Measurements from ENCODE around the gene ATP6V0D1. TPM values are rescaled to one million over a fixed set of nuclear protein-coding genes. Genes with fewer than 3 reads are reported as not detected.
"Not testable (repeated sequence)": the region's sequence is repeated elsewhere in the genome, so short reads cannot be mapped to it uniquely, and the experiment has no call there.

The ATP6V0D1 gene
- polyA plus RNA-seq (ENCODE audit: insufficient read length in 4 of 4): 10 to 100 TPM; 66.2 to 96.0 (median 84.0) TPM

DNA sequence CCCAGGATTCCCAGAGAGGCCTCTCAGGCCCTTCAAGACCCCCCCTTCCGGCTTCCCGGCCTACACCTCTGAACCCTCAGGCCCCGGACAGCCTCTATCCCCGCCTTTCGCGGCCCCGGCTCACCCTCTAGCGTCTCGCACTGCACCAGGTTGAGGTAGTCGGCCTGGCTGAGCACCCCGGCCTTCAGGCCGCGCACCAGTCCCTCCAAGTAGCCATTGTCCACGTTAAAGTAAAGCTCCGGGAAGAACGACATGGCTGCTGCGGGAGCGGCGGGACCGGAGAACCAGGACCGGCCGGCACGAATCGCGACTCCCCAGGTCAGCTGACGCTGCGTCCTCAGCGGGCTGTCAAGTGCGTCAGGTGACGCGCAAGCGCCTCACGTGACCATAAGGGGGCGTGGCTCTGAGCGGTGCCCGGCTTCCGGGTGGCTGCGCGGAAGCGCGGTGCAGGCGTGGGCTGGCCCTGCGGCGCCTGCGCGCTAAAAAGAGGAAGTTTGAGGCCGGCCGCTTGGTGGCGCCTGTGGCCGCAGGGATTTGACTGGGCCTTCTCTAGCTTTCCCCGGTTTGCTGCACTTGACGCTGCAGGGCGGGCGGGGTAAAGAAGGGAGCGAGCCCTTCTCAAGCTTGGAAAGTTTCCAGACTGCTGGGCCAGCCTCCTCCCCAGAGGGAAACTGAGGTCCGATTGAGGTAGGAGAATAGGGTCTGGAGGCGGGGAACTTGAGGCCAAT is at the start of gene ATP6V0D1:
Gene ATP6V0D1, minus strand, starts transcription at position 325 of the 728 bp plus-strand sequence. Its CDS starts 71 bp downstream, at position 254.
- peak; percentile 93 to 97 (median 96) for DNase-seq (ENCODE audit: low read depth in 4 of 4, low spot score in 3 of 4)

DNA sequence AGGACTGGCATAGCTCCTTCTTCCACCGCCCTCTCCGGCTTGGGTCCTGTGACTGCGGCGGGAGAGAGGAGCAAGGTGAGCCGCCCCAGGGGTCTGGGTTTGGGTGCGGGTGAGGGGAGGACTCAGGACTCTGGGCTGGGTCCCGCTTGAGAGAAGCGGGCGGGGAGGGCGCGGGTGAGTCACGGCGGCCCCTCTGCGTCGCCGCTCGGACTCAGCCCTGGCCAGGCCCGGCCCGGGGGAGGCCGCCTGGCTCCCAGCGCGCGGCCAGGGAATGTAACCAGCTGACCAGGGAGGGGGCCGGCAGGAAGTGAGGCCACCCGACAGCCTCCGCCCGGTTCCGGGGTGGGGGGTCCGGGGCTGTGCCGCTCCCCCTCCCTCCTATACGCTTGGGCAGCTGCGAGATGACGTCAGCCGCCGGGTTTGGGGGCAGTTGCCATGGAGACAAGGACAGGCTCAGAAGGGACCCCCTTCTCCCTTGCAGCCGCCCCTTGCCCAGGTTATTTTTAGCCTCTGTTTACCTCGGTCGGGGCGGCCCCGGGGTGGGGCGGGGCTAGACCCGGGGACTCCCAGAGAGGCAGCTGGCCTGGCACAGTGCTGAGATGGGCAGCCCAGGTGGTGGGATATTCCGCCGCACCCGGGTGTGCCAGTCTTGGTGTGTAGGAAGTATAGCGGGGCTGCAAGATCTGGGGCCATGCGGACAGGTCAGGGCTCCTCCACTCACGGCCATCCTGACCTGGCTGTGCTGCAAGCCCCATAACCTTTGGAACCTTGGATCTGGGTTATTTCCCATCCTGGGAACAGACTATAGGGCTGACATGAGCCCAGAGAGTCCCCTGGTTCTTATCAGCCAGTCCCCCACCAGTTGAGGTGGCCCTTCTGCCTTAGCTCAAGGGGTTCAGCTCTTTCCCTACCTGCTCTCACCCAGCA is 49.3 kb upstream of the ATP6V0D1 start:
- no peak for DNase-seq (ENCODE audit: low read depth in 4 of 4, low spot score in 3 of 4)

DNA sequence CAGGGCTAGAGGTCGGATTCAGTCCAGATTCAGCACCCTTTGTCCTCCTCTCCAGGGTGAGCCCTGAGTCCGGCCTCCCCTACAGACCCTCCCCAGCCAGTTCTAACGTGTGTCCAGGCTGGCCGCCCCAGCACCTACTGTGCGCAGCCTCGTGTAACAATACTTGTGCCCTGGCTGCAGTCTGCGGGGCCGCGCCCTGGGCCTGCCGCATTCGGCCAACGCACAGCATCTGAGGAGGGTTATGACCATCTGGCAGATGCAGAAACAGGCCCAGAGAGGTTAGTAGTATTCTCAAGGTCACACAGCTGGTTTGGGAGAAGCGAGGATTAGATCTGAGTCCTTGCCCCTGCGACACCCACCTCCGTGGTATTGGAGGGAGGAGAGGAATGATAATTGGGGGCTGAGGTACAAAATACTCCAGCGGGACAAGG is 48.6 kb upstream of the ATP6V0D1 start:
- DNase-seq (ENCODE audit: low read depth in 4 of 4, low spot score in 3 of 4): no peak

DNA sequence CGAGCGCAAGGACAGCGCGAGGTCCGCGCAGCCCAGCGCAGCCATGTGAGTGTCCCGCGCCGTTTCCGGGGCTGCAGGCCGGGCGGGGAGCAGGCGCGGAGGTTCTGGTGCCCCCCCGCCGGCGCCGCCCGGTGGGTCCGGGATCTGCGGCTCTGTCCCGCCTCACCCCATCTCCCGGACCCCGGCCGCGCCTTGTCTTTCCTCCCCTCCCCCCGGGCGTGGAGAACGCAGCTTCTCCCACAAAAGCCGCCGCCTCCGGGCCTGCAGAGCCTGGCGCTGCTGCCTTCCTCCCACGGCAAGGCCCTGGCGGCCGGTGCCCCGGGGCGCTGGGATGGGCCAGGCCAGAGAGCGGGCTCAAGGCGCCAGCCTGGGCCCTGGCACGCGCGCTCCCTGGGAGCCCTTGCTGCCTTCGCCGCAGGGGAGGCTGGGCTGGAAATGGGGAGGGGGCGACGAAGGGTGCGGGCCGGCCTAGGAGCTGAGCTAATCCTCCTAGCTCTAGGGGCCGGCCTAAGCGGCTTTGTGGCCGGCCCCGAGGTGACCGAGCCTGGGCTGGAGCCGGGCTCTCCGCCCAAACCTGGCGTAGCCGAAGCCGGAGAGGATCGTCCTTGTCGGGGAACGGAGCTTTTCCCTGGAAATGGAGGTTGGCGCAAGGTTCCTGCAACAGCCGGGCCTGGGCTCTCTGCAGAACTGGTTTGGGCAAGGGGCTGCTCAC is 48.1 kb upstream of the ATP6V0D1 start:
- DNase-seq (ENCODE audit: low read depth in 4 of 4, low spot score in 3 of 4): no peak

DNA sequence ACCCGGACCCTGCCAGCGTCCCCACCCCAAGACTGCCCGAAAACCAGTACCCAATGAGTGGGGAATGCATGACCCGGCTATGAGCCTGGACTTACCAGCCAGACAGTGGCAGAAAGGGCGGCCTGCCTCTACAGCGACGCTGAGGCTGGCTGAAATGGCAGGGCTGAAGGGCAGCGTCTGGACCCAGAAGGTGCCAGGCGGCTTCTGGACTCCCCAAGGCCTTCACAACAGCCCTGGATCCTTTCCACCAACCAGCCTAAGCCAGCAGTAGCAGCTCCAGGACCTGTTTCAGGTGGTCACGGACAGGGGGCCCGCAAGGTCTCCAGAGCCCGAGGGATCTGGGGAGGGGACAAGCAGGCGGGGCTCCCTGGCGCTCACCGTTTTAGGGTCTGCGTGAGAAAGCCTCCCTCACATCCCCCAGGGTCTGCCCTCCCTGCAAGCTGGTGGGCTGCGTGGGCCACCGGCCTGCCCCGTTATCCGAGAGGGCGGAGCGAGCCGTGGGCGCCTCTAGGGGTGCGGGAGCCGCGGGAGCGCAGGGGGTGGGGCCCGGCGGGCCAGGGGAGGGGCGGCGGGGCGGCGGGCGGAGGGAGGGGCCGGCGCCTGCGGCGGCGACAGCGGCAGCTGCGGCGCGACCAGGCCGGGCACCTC is 47.4 kb upstream of the ATP6V0D1 start, which contains the start of gene RIPOR1:
Gene RIPOR1, plus strand, starts transcription at position 608 of the 648 bp plus-strand sequence. CDS start 9,618 bp downstream, outside the sequence.
- no peak for DNase-seq (ENCODE audit: low read depth in 4 of 4, low spot score in 3 of 4)

DNA sequence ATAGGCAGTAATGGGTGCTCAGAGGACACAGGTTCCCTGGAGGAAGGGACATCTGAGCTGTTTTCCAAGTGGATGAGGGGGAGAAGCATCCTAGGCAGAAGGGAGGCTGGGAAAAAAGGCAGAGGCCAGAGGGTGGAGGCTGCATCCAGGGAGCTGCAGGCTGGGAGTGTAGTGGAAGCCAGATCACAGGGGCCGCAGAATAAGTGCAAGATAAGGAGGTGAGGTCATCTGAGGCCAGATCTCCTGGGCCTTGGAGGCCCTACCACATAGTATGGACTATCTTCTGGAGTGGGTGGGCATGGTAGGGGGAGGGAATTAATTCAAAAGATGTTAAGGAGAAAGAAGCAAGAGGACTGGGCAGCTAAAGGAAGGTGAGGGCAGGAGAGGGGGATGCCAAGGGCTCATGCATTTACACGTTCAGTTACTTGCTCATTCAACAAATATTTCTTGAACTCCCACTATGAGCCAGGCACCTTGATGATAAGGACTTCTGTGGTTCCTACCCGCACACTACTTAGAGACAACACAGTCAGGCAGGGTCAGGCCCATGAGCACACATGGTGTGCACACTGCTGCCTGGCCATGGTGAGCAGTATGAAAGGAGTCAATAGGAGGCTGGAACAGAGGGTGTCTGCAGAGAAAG is 45.3 kb upstream of the ATP6V0D1 start:
- DNase-seq (ENCODE audit: low read depth in 4 of 4, low spot score in 3 of 4): no peak

DNA sequence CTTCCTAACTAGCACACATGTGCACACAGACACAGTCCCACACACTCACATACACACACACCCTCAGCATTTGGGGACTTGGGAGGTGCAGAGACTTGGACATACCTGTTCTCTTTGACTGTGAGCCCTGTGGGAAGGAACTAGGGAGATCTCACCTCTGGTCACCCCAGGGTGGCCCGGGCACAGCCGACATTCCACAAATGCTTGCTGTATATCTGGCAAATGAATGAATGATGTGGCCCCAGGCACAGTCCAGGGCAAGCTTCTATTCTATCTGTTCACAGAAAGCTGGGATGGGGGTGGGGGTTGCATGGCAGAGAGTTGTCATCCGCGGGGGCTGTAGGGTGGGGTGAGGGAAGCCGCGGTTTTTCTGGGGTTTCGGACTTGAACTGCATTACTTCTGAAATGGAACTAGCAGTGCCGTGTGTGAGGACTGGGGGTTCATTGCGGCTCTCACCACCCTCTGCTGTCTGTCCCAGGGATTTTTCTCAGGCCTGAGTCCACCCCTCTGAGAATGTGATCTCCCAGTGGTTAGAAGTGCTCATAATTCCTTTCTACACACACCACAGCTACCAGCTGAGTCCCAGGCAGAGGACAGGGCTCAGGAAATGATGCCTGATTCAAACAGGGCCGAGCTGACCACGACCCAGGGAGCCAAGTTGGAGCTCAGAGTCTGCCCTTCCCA is 44.4 kb upstream of the ATP6V0D1 start:
- no peak for DNase-seq (ENCODE audit: low read depth in 4 of 4, low spot score in 3 of 4)

DNA sequence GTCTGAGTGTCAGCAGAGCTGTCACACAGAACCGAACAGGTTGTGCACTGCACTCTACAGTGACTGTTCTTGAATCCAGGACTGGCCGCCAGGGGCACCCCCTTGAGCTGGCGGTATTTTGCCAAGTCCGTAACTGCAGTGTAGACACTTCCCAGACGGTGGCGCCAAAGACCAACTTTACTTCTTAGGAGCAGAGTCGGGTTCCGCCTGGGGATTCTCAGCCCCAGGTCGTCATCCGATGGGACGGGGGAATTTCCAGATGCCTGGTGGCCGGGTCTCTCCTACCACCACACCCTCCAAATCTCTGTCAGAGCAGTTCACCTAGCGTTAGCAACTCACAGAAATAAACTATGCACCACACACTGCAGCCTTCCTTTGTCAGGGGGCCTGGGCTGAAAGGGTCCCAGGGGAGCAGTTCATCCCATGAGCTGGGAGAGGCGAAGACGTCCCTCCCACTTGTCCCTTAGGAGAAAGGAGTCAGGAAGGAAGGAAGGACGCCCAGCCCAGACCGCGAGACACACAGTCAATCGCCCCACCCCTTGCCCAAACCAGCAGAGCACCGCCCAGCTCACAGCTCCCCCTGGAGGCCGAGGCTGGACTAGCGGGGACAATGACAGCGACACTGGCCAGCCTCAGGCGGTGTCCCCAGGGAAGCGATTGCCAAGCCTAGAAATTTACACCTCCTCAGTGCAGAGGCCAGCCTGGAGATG is 40.3 kb upstream of the ATP6V0D1 start:
- DNase-seq (ENCODE audit: low read depth in 4 of 4, low spot score in 3 of 4): peak; percentile 87 to 95 (median 94)

DNA sequence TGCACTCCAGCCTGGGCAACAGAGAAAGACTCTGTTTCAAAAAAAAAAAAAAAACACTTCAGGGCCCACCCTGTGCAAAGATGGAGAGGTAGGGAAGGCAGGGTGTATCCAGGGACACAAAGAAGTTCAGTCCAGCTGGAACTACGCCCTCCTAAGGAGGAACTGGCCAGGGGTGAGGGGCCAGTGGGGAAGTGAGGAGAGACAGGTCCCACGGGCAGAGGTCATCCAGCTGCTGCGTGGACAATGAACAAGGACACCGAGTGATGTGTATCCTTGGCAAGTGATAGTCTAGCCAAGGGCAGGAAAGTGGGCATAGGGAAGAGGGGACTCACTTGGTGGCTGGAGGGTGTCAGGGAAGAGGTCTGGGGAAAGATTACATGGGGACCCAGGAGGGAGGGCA is 38.3 kb upstream of the ATP6V0D1 start:
- DNase-seq (ENCODE audit: low read depth in 4 of 4, low spot score in 3 of 4): no peak

DNA sequence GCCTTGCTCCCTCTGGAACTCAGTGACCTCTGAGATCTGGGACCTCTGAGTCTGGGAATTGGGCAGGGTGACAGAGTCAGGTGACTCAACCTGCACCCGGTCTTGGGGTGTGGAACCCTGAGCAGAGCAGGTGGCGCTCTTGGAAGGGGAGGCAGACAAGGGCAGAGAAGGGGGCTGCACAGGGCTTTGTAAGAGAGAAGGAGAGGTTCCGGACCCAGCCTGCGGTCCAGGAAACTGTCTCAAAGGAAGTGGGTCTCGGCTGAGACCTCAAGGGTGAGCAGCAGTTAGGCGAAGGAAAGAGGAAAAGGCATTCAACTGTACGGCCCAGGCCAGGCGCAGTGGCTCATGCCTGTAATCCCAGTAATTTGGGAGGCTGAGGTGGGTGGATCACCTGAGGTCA is 37.7 kb upstream of the ATP6V0D1 start:
- no peak for DNase-seq (ENCODE audit: low read depth in 4 of 4, low spot score in 3 of 4)

DNA sequence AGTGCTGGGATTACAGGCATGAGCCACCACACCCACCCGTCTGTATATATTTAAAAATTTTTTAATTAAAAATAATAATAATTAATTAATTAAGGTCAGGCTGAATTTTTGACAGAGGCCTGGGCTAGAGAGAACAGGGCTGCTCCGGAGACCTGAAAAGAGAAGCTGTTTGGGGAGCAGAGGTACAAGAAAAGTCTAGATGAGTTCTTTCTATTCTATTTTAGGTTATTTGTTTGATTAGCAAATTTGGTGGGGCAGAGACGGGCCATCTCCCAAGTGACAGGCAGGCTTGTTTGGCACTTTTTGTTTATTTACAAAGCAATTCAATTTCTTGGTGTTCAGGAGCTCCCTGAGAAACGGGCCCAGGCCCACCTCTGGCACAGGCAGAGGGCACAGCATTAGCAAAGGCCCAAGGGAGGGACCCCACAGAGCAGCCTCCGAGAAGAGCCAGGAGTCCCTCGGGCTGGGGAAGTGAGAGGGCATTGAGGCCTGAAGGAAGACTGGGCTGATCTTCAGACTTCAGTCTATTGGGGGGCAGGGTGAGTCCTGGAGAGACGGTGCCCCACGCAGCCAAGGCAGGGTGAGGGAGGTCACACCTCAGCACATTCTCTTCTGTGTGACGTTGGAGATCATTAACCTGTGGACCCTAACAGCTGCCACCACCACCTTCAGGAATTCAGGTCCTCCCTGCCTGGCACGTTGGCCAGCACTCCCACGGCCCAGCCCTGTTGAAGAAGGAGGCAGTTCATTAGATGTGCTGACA is 36.9 kb upstream of the ATP6V0D1 start:
- DNase-seq (ENCODE audit: low read depth in 4 of 4, low spot score in 3 of 4): no peak

DNA sequence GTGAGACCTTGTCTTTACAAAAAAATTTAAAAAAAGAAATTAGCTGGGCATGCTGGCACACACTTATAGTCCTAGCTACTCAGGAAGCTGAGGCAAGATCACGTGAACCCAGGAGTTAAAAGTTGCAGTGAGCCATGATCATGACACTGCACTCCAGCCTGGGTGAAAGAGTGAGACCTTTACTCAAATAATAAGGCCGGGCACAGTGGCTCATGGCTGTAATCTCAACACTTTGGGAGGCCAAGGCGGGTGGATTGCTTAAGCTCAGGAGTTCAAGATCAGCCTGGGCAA is 36.1 kb upstream of the ATP6V0D1 start:
- DNase-seq (ENCODE audit: low read depth in 4 of 4, low spot score in 3 of 4): no peak

DNA sequence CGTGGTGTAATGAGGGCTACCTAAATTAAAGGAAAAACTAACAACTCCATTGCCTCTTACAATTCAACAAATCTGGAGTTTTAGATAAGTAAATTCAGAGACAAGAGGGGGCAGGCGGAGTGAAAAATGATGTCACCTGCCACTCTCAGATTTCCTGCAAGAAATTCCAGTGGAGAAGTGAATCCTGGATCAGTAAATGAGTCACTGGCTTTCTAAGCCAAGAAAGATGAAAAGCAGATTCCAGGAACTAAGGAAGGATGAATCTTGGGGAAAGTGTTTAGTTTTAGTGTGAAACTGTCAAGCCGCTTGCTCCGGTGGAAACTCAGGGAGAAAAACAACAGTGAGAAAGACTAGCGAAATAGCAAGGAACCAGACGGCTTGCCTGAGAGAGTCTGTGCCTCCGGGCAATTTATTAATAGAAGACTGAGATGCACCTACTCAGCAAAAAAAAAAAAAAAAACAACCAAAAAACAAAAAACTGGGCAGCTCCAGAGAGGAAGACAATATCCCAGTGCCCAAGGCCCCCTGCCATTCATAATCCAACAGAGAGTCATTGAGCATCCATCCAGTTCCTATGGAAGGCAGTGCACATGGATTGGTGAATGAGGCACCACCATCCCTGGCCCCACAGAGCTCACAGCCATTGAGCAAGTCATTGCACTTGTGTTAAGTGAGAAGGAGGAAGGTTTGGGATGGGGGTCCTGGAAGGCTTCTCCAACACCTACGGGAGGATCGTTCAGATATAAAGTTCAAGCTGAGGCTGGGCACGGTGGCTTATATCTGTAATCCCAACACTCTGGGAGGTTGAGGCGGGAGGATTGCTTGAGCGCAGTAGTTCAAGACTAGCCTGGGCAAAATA is 35.6 kb upstream of the ATP6V0D1 start:
- DNase-seq (ENCODE audit: low read depth in 4 of 4, low spot score in 3 of 4): no peak

DNA sequence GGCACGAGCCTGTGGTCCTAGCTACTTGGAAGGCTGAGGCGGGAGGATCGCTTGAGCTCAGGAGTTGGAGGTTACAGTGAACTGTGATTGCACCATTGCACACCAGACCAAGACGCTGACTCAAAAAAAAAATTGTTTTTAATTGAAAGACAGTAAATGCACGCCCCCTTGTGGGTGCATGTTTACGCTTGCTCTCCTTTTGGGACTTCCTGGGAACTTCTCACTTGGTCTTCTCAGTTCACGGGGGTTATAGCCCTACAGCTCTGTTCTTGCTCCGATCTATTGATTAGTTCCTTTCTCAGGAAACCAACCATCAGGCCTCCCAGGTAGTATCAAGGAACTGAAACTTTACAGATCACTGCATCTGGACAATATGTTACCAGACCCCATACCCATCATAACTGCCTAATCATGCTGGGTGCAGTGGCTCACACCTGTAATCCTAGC is 33.4 kb upstream of the ATP6V0D1 start:
- no peak for DNase-seq (ENCODE audit: low read depth in 4 of 4, low spot score in 3 of 4)

DNA sequence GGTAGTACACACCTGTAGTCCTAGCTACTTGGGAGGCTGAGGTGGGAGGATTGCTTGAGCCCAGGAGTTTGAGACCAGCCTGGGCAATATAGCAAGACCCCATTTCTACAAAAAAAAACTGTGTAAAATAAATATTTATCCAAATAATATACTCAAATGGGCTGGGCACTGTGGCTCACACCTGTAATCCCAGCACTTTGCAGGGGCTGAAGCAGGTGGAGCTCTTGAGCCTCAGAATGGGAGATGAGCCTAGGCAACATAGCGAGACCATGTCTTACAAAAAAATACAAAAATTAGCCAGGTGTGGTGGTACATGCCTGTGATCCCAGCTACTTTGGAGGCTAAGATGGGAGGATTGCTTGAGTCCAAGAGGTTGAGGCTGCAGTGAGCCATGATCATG is 32.9 kb upstream of the ATP6V0D1 start:
- not testable (repeated sequence) for DNase-seq (ENCODE audit: low read depth in 4 of 4, low spot score in 3 of 4)

DNA sequence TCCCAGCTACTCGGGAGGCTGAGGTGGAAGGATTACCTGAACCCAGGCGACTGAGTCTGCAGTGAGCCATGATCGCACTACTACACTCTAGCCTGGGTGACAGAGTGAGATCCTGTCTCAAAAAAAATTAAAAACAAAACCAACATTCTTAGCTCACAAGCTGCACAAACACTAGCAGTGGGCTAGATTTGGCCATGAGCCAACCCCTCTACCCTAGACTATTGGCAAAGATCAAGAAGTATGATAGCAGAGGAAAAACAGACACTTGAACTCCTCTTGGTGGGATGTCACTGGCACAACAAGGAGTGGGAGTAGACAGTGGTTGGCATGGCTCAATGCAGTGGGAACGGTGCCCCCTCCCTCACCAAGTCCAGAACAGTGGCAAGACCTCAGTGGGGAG is 28.1 kb upstream of the ATP6V0D1 start:
- DNase-seq (ENCODE audit: low read depth in 4 of 4, low spot score in 3 of 4): no peak

DNA sequence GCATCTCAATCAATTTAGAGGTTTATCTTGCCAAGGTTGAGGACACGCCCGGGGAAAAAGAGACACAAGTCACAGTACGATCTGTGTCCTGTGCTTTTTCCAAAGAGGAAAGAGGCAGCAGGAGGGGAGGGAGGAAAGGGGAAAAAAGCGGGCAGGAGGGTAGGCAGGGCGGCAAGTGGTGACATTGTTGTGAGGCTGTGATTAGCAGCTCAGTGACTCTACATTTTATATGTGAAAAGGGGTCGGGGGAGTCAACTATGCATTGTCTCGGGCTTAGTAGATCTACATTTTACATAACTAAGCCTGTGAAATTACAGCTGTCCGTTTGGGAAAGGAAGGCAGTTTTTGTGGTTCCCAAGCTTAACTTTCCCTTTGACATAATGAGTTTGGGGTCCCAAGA is 25.5 kb upstream of the ATP6V0D1 start:
- no peak for DNase-seq (ENCODE audit: low read depth in 4 of 4, low spot score in 3 of 4)
